Thoracic aorta (tissue), 2 donors: Measurements from ENCODE around the gene CHD9. TPM values are rescaled to one million over a fixed set of nuclear protein-coding genes. Genes with fewer than 3 reads are reported as not detected.

Experiments
- ATAC-seq: fragments of 150-250 bp; one replicate; pipeline ENCODE4 v1.8.0; 2017; ENCODE audit warnings: low read depth; ENCODE audit not compliant: insufficient number of reproducible peaks, low FRiP score
- DNase-seq: peaks from one replicate; pipeline ENCODE4 v3.0.0-alpha.2; 2020; ENCODE audit warnings: low spot score
- H3K27ac ChIP-seq, 2 donors: fragments of 200-600 bp; sonication (generic); 1 replicate in 1 of 2; 2 replicates in 1 of 2; pipeline ENCODE4 v1.5.1; 2016; ENCODE audit warnings: mild to moderate bottlenecking in 2 of 2, moderate library complexity in 2 of 2
- H3K27me3 ChIP-seq: fragments of 200-600 bp; sonication (generic); replicated peaks from 2 replicates; pipeline ENCODE4 v1.6.0; 2016; ENCODE audit warnings: mild to moderate bottlenecking; ENCODE audit not compliant: insufficient read depth
- H3K36me3 ChIP-seq: fragments of 200-600 bp; sonication (generic); one replicate; pipeline ENCODE4 v1.5.1; 2016
- H3K4me1 ChIP-seq, 2 donors: fragments of 200-600 bp; sonication (generic); 1 replicate in 1 of 2; 2 replicates in 1 of 2; pipeline versions ENCODE4 v1.5.1 to v1.6.0; 2016; ENCODE audit warnings: low read depth in 2 of 2, mild to moderate bottlenecking in 1 of 2; ENCODE audit not compliant: control insufficient read depth in 1 of 2
- H3K4me3 ChIP-seq: fragments of 200-600 bp; sonication (generic); 2 replicates; pipeline ENCODE4 v1.5.1; 2016; ENCODE audit warnings: mild to moderate bottlenecking
- H3K9me3 ChIP-seq: fragments of 200-600 bp; sonication (generic); 2 replicates; pipeline ENCODE4 v1.5.1; 2016
- CTCF ChIP-seq: fragments of 200-600 bp; sonication (generic); IDR thresholded peaks from one replicate; pipeline ENCODE4 v1.5.1; 2019; ENCODE audit warnings: antibody characterized with exemption
- total RNA-seq, 2 donors: library from RNA; depleted of rRNA; stranded (reverse); fragments of >200 nt; gene quantifications; one replicate each; pipeline versions ENCODE4 v1.1.0 to v1.2.3, GENCODE V29; 2016

Gene CHD9
- total RNA-seq, 2 donors from 2014 or later: 71.3 to 152 TPM

- TF ChIP-seq CTCF: no peak
- no peak overlapping the region for H3K4me3 ChIP-seq
- peaks cover 6% of the 10 kb centered on the region for H3K9me3 ChIP-seq
- H3K27ac ChIP-seq: no peak overlapping the region
- no peak for ATAC-seq
- no peaks in the 10 kb centered on the region for H3K27me3 ChIP-seq
- H3K4me1 ChIP-seq: no peaks in the 10 kb centered on the region
- DNase-seq: no peak
- H3K36me3 ChIP-seq: peaks cover 37% of the 10 kb centered on the region
Observed at GRCh38 chr16:53249331-53249730, 194.5 kb downstream of the CHD9 start.

GRCh38 chr16:53257001-53257400 is 202.2 kb downstream of the CHD9 start:
- DNase-seq: no peak
- no peak for ATAC-seq
- peaks cover 0 to 4% of the 10 kb centered on the region in 2 donors for H3K4me1 ChIP-seq
- H3K27ac ChIP-seq: no peak overlapping the region
- no peak for TF ChIP-seq CTCF
- H3K4me3 ChIP-seq: no peak overlapping the region
- H3K27me3 ChIP-seq: no peaks in the 10 kb centered on the region
- peaks cover 28% of the 10 kb centered on the region for H3K36me3 ChIP-seq
- H3K9me3 ChIP-seq: no peaks in the 10 kb centered on the region

GRCh38 chr16:53258809-53259208 is 204.0 kb downstream of the CHD9 start:
- no peak for TF ChIP-seq CTCF
- no peaks in the 10 kb centered on the region for H3K27me3 ChIP-seq
- no peak overlapping the region for H3K27ac ChIP-seq
- peaks cover 0 to 4% of the 10 kb centered on the region in 2 donors for H3K4me1 ChIP-seq
- no peak for ATAC-seq
- no peak overlapping the region for H3K4me3 ChIP-seq
- peaks cover 31% of the 10 kb centered on the region for H3K36me3 ChIP-seq
- DNase-seq: no peak
- H3K9me3 ChIP-seq: no peaks in the 10 kb centered on the region

GRCh38 chr16:53261276-53261675 is 206.5 kb downstream of the CHD9 start:
- peaks cover 0 to 4% of the 10 kb centered on the region in 2 donors for H3K4me1 ChIP-seq
- H3K9me3 ChIP-seq: no peaks in the 10 kb centered on the region
- H3K27ac ChIP-seq: no peak overlapping the region
- H3K4me3 ChIP-seq: no peak overlapping the region
- no peak for TF ChIP-seq CTCF
- DNase-seq (no peak), ATAC-seq (no peak)
- H3K27me3 ChIP-seq: no peaks in the 10 kb centered on the region
- peaks cover 23% of the 10 kb centered on the region for H3K36me3 ChIP-seq

GRCh38 chr16:53262645-53263044 is 207.9 kb downstream of the CHD9 start:
- no peak overlapping the region for H3K27ac ChIP-seq
- peaks cover 19% of the 10 kb centered on the region for H3K36me3 ChIP-seq
- no peak for DNase-seq

More at GRCh38 chr16:53262645-53263044, 207.9 kb downstream of the CHD9 start:
- Histone ChIP-seq H3K4me3 (no peak overlapping the region), H3K27me3 (no peaks in the 10 kb centered on the region), H3K9me3 (no peaks in the 10 kb centered on the region), H3K4me1 (no peaks in the 10 kb centered on the region)
- no peak for TF ChIP-seq CTCF
- ATAC-seq: no peak
